Endodermal cell (in vitro differentiated cells): ENCODE data around the gene MARCHF10. TPM values are rescaled to one million over a fixed set of nuclear protein-coding genes. Genes with fewer than 3 reads are reported as not detected.

Experiments used
- DNase-seq: peaks from one replicate; pipeline ENCODE4 v3.0.0-alpha.2; 2017
- H3K27ac ChIP-seq: 2 replicates; pipeline ENCODE4 v1.5.1; 2013; ENCODE audit warnings: mild to moderate bottlenecking, low read depth, low read length, moderate library complexity
- H3K27me3 ChIP-seq: 2 replicates; pipeline ENCODE4 v1.6.1; 2013; ENCODE audit warnings: mild to moderate bottlenecking, low read length, moderate library complexity; ENCODE audit not compliant: insufficient read depth, control insufficient read depth, poor library complexity, severe bottlenecking
- H3K36me3 ChIP-seq: 2 replicates; pipeline ENCODE4 v1.7.0; 2013; ENCODE audit warnings: mild to moderate bottlenecking, low read length, moderate library complexity; ENCODE audit not compliant: control insufficient read depth, insufficient read depth
- H3K4me1 ChIP-seq: one replicate; pipeline ENCODE4 v1.7.0; 2013; ENCODE audit warnings: low read length; ENCODE audit not compliant: control insufficient read depth, insufficient read depth
- H3K4me3 ChIP-seq: 2 replicates; pipeline ENCODE4 v1.5.1; 2013; ENCODE audit warnings: mild to moderate bottlenecking, low read length, moderate library complexity
- H3K9ac ChIP-seq: 2 replicates; pipeline ENCODE4 v1.6.1; 2013; ENCODE audit warnings: mild to moderate bottlenecking, low read length, moderate library complexity; ENCODE audit not compliant: poor library complexity, severe bottlenecking; ENCODE audit errors: extremely low read depth
- H3K9me3 ChIP-seq: 2 replicates; pipeline ENCODE4 v1.6.1; 2013; ENCODE audit warnings: mild to moderate bottlenecking, low read length, moderate library complexity; ENCODE audit not compliant: control insufficient read depth
- H3K27ac Mint-ChIP-seq: 2 replicates; pipeline ENCODE4 v1.8.0; 2020; ENCODE audit warnings: mixed read lengths
- H3K27me3 Mint-ChIP-seq: 2 replicates; pipeline ENCODE4 v1.8.0; 2021; ENCODE audit warnings: mild to moderate bottlenecking, mixed read lengths; ENCODE audit not compliant: insufficient read depth
- H3K36me3 Mint-ChIP-seq: 2 replicates; pipeline ENCODE4 v1.8.0; 2020; ENCODE audit warnings: low read depth, mixed read lengths
- H3K4me1 Mint-ChIP-seq: 2 replicates; pipeline ENCODE4 v1.8.0; 2020; ENCODE audit warnings: mixed read lengths
- H3K4me3 Mint-ChIP-seq: 2 replicates; pipeline ENCODE4 v1.8.0; 2020; ENCODE audit warnings: mild to moderate bottlenecking, moderate library complexity, mixed read lengths
- H3K9me3 Mint-ChIP-seq: 2 replicates; pipeline ENCODE4 v1.8.0; 2020; ENCODE audit warnings: mild to moderate bottlenecking, mixed read lengths
- WGBS, 2 experiments: methylation state at CpG; one replicate each; pipeline versions ENCODE4 v1.1.5 to v1.1.7; 2013; ENCODE audit warnings: missing lambda C conversion rate in 2 of 2, mixed read lengths in 1 of 2; ENCODE audit not compliant: insufficient coverage in 1 of 2, insufficient read length in 1 of 2; 5-methylcytosine and 5-hydroxymethylcytosine counted together
- total RNA-seq, 2 donors: library from RNA; stranded (reverse); fragmentation: NEBNext Ultra II Directional in 1 of 2; extraction: Animal tissue kit (Norgen Biotek cat#: 25700) in 1 of 2; gene quantifications; 2 replicates in 1 of 2; 3 replicates in 1 of 2; pipeline ENCODE4 v1.2.1, GENCODE V29; 2021
- TF ChIP-seq, protein P1 (sequence below): fragments of 200-600 bp; sonication (generic); conservative IDR thresholded peaks from 2 replicates; pipeline ENCODE4 v1.5.0; 2021; ENCODE audit warnings: antibody characterized with exemption, mild to moderate bottlenecking

The MARCHF10 gene
- total RNA-seq, 2 donors from 2014 or later = 0.57 to 1.7 TPM

- H3K27ac ChIP-seq = peak overlapping the region; percentile 32
- no peaks in the 10 kb centered on the region for H3K36me3 ChIP-seq
- no peak overlapping the region for H3K4me3 Mint-ChIP-seq
- 90 to 91% methylated on average over 7 of the region's 7 CpGs for WGBS, 2 experiments
- no peak overlapping the region for H3K27ac Mint-ChIP-seq
- no peaks in the 10 kb centered on the region for H3K9me3 ChIP-seq
- TF ChIP-seq, protein P1, sequence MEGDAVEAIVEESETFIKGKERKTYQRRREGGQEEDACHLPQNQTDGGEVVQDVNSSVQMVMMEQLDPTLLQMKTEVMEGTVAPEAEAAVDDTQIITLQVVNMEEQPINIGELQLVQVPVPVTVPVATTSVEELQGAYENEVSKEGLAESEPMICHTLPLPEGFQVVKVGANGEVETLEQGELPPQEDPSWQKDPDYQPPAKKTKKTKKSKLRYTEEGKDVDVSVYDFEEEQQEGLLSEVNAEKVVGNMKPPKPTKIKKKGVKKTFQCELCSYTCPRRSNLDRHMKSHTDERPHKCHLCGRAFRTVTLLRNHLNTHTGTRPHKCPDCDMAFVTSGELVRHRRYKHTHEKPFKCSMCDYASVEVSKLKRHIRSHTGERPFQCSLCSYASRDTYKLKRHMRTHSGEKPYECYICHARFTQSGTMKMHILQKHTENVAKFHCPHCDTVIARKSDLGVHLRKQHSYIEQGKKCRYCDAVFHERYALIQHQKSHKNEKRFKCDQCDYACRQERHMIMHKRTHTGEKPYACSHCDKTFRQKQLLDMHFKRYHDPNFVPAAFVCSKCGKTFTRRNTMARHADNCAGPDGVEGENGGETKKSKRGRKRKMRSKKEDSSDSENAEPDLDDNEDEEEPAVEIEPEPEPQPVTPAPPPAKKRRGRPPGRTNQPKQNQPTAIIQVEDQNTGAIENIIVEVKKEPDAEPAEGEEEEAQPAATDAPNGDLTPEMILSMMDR = no peak
- no peak overlapping the region for H3K4me3 ChIP-seq
- H3K9ac ChIP-seq = no peak overlapping the region
- DNase-seq = peak; percentile 35
- H3K9me3 Mint-ChIP-seq = no peaks in the 10 kb centered on the region
- H3K36me3 Mint-ChIP-seq = no peaks in the 10 kb centered on the region
- H3K4me1 ChIP-seq = no peaks in the 10 kb centered on the region
- no peaks in the 10 kb centered on the region for H3K27me3 ChIP-seq
- H3K27me3 Mint-ChIP-seq = peaks cover 7% of the 10 kb centered on the region
- H3K4me1 Mint-ChIP-seq = peaks cover 6% of the 10 kb centered on the region
Measured at GRCh38 chr17:62801553-62802114, 6.5 kb downstream of the MARCHF10 start.

GRCh38 chr17:62800585-62800984, 7.5 kb downstream of the MARCHF10 start:
- no peaks in the 10 kb centered on the region for H3K36me3 Mint-ChIP-seq
- H3K27ac Mint-ChIP-seq = no peak overlapping the region
- no peaks in the 10 kb centered on the region for H3K4me1 ChIP-seq
- no peak overlapping the region for H3K27ac ChIP-seq
- no peaks in the 10 kb centered on the region for H3K27me3 ChIP-seq
- peaks cover 4% of the 10 kb centered on the region for H3K27me3 Mint-ChIP-seq
- 73 to 76% methylated on average over 6 to 7 of the region's 7 CpGs for WGBS, 2 experiments
- H3K9me3 Mint-ChIP-seq = no peaks in the 10 kb centered on the region
- H3K36me3 ChIP-seq = no peaks in the 10 kb centered on the region
- TF ChIP-seq, protein P1 = no peak
- no peak overlapping the region for H3K4me3 Mint-ChIP-seq
- no peaks in the 10 kb centered on the region for H3K9me3 ChIP-seq
- no peak overlapping the region for H3K4me3 ChIP-seq
- peaks cover 6% of the 10 kb centered on the region for H3K4me1 Mint-ChIP-seq
- no peak overlapping the region for H3K9ac ChIP-seq
- peak; percentile 87 for DNase-seq

DNA sequence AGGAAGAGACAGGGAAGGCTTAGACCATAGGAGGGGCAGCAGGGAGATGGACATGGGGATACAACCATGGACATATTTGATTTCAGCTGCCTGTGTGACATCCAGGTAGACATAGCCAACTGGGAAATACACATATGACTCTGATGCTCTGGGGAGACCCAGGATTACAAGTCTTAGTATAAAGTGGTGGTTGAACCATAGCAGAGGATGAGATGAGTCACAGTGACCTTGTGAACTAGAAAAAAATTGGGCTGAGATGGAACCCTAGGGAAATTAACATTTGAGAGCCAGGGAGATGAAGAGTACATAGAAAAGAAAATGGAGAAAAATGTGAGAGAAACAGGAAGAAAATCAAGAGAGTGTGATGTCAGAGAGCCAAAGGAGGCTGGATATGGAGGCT, 10.2 kb downstream of the MARCHF10 start:
- H3K9ac ChIP-seq = no peak overlapping the region
- no peaks in the 10 kb centered on the region for H3K36me3 ChIP-seq
- no peaks in the 10 kb centered on the region for H3K9me3 ChIP-seq
- DNase-seq = no peak
- Mint-ChIP-seq H3K27ac (no peak overlapping the region), H3K27me3 (no peaks in the 10 kb centered on the region), H3K4me1 (peaks cover 6% of the 10 kb centered on the region), H3K36me3 (no peaks in the 10 kb centered on the region), H3K4me3 (no peak overlapping the region), H3K9me3 (no peaks in the 10 kb centered on the region)
- TF ChIP-seq, protein P1 = no peak
- H3K4me3 ChIP-seq = no peak overlapping the region
- H3K4me1 ChIP-seq = no peaks in the 10 kb centered on the region
- H3K27me3 ChIP-seq = no peaks in the 10 kb centered on the region
- H3K27ac ChIP-seq = no peak overlapping the region
